WI38 (cell line): ENCODE measurements around the gene WDPCP.

Experiments
- H3K4me3 ChIP-seq: 2 replicates; pipeline ENCODE4 v1.5.1; 2011; ENCODE audit warnings: low read depth, mild to moderate bottlenecking, control low read depth, low read length
- CTCF ChIP-seq: IDR thresholded peaks from 2 replicates; pipeline ENCODE4 v1.5.1; 2012; ENCODE audit warnings: low read depth, mild to moderate bottlenecking, control low read depth, low read length

WDPCP gene

GRCh38 chr2:63555299-63555698 lies 33.0 kb downstream of the WDPCP start:
- no peak overlapping the region for H3K4me3 ChIP-seq
- TF ChIP-seq CTCF, result no peak

- TF ChIP-seq CTCF, result no peak
- no peak overlapping the region for H3K4me3 ChIP-seq
These were observed 35.2 kb downstream of the WDPCP start for GRCh38 chr2:63553049-63553448.

- no peak overlapping the region for H3K4me3 ChIP-seq
- no peak for TF ChIP-seq CTCF
These were observed 43.3 kb downstream of the WDPCP start for GRCh38 chr2:63545023-63545422.

- no peak; the same call in 1 of the 2 replicates for TF ChIP-seq CTCF
- no peak overlapping the region for H3K4me3 ChIP-seq
These were observed 44.2 kb downstream of the WDPCP start for GRCh38 chr2:63544017-63544627.

- no peak for TF ChIP-seq CTCF
- H3K4me3 ChIP-seq, result no peak overlapping the region
These were observed 48.7 kb downstream of the WDPCP start for GRCh38 chr2:63539416-63540162.

GRCh38 chr2:63538390-63538789 lies 49.9 kb downstream of the WDPCP start:
- no peak for TF ChIP-seq CTCF
- H3K4me3 ChIP-seq, result no peak overlapping the region

- TF ChIP-seq CTCF, result no peak
These were observed 51.0 kb downstream of the WDPCP start for GRCh38 chr2:63537306-63537705.

More at GRCh38 chr2:63537306-63537705, 51.0 kb downstream of the WDPCP start:
- H3K4me3 ChIP-seq, result no peak overlapping the region
